ENCODE measurements around the gene CIDEC.

Gene CIDEC

GRCh38 chr3:9909221-9910013 is 29.4 kb upstream of the CIDEC start:
- no peak overlapping the region for H3K4me3 ChIP-seq (ENCODE audit: low read depth, low read length)
- no peak for DNase-seq (ENCODE audit: low read depth)
- in situ Hi-C loops (cut with HindIII; ENCODE audit: low sequenced_read_pairs) = no loop called here
- no peak for TF ChIP-seq CTCF (IDR thresholded peaks at IDR 0.05; ENCODE audit: low read depth, low read length, missing control alignments)

DNA sequence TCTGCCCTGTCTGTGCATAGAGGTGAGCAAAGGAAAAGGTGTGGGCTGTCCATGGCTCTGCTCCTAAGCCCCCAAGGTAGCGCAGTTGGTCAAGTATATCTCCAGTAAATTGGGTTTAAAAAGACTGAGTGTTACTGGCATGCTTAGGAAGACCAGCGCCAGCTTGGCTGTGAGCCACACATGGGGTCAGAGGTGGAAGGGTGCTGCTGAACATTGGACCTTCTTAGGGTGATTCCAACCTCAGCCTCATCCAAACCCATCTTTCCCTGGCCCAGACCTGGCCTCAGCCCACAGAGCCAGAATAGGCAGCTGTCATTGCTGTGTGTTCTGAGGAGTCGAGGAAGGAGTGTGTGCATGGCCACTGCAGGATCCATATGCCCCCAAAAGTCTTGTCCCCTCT is 28.2 kb upstream of the CIDEC start:
- H3K4me3 ChIP-seq (ENCODE audit: low read depth, low read length) = no peak overlapping the region
- TF ChIP-seq CTCF (IDR thresholded peaks at IDR 0.05; ENCODE audit: low read depth, low read length, missing control alignments) = no peak
- in situ Hi-C loops (cut with HindIII; ENCODE audit: low sequenced_read_pairs) = no loop called here
- DNase-seq (ENCODE audit: low read depth) = no peak

GRCh38 chr3:9906480-9906879 is 26.4 kb upstream of the CIDEC start:
- in situ Hi-C loops (cut with HindIII; ENCODE audit: low sequenced_read_pairs) = no loop called here
- H3K4me3 ChIP-seq (ENCODE audit: low read depth, low read length) = no peak overlapping the region
- no peak for DNase-seq (ENCODE audit: low read depth)
- TF ChIP-seq CTCF (IDR thresholded peaks at IDR 0.05; ENCODE audit: low read depth, low read length, missing control alignments) = no peak

DNA sequence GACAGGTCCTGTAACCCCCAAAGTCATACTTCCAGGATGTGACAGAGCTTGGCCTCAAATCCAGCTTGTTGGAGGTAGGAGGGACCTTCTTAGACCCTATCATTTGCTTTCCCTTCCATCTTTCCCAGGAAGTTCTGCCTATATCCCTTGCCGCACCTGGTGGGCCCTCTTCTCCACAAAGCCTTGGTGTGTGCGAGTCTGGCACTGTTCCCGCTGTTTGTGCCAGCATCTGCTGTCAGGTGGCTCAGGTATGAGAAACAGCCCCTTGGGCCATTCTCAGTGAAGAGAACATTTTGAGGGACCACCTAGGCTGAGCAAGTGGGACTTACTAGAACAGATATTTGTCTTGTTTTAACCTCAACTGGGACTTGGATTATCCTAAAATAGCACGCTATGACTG is 23.9 kb upstream of the CIDEC start:
- in situ Hi-C loops (cut with HindIII; ENCODE audit: low sequenced_read_pairs) = no loop called here
- no peak for DNase-seq (ENCODE audit: low read depth)
- H3K4me3 ChIP-seq (ENCODE audit: low read depth, low read length) = no peak overlapping the region
- no peak for TF ChIP-seq CTCF (IDR thresholded peaks at IDR 0.05; ENCODE audit: low read depth, low read length, missing control alignments)

- DNase-seq (ENCODE audit: low read depth) = no peak
- H3K4me3 ChIP-seq (ENCODE audit: low read depth, low read length) = no peak overlapping the region
- no peak for TF ChIP-seq CTCF (IDR thresholded peaks at IDR 0.05; ENCODE audit: low read depth, low read length, missing control alignments)
- in situ Hi-C loops (cut with HindIII; ENCODE audit: low sequenced_read_pairs) = no loop called here
Observed at GRCh38 chr3:9903238-9903624, 23.2 kb upstream of the CIDEC start.

DNA sequence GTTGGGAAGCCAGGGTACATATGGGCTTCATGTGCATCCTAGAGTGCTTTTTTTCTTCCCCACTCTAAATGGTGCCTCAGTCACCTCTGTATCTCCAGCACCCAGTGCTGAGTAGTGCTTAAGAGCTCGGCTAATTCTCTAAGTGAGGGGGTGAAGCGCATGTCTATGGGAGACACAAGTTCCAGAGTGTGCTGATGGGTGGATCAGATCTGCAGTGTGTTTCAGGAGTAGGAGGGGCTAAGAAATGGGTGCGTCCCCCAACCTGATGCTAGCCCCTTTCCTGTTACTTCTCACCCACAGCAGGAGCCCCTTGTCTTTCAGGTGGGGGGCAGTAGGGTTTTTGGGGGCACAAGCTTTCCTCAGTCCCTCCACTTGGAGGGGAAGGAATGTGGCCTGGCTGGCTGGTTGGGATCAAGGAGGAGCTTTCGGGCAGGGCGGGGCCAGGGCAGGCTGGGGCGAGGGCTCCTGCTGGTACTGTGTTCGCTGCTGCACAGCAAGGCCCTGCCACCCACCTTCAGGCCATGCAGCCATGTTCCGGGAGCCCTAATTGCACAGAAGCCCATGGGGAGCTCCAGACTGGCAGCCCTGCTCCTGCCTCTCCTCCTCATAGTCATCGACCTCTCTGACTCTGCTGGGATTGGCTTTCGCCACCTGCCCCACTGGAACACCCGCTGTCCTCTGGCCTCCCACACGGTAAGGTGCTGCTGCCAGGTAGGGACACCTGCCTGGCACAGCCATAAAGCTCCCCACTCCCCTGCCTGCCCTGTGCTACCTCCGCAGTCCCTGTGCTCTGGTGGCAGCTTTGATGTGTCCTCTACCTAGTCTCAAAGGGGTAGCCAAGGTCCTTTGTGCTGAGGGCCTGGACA is 22.6 kb upstream of the CIDEC start, which contains the start of gene IL17RE:
Gene IL17RE (plus strand): TSS at position 477 of the 866 bp plus-strand sequence. CDS start 85 bp downstream, at position 562.
- in situ Hi-C loops (cut with HindIII; ENCODE audit: low sequenced_read_pairs) = no loop called here
- H3K4me3 ChIP-seq (ENCODE audit: low read depth, low read length) = no peak within 1 kb of the TSS
- no peak for TF ChIP-seq CTCF (IDR thresholded peaks at IDR 0.05; ENCODE audit: low read depth, low read length, missing control alignments)
- DNase-seq (ENCODE audit: low read depth) = no peak
